ENCODE data around the gene SPO11.
A peak's percentile ranks its signal among the peaks of the same experiment; 100 is the strongest.

Gene SPO11

DNA sequence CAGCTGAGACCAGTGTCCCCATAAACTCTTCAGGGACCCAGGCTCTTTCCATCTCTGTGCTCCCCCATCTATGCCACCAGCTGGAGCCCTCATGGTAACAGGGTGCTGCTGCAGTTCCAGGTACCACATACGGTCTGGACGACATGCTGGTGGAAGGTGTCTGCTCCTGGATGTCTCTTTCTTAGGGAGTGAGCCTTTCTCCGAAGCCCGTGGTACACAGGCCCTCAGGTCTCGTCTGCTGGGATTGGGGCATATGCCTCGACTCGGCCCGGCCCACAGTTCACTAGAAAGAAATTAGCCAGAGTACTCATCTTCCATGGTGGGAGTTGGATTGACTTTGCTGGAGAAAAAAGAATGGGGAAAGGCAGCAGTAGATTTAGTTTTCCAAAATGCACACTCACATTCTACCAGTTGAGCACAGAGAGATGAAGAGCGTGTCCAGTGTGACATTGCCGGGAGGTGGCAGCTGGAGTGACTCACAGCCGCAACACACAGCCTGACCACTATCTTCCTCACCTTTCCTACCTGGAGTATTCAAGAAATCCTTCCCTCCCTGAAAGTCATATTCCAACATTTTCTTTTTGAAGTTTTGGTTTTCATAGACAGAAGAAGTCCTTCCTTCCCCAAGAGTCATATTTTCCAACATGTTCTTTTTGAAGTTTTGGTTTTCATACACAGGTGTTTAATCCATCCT lies 18.6 kb upstream of the SPO11 start:
- WGBS: 88% methylated on average over 11 of the region's 11 CpGs
- H3K9me3 ChIP-seq (ENCODE audit: control insufficient read depth, low read length): no peaks in the 10 kb centered on the region

GRCh38 chr20:57312138-57312537 lies 17.5 kb upstream of the SPO11 start:
- Histone ChIP-seq H3K9ac (ENCODE audit: low read length) (no peak overlapping the region), H3K27me3 (ENCODE audit: control insufficient read depth in 1 of 2, insufficient read depth in 1 of 2, low read length in 2 of 2) (peaks cover 65 to 68% of the 10 kb centered on the region in 2 experiments), H2BK12ac (ENCODE audit: low read length in 2 of 2) (no peak overlapping the region), H2BK15ac (ENCODE audit: low read depth, poor library complexity, severe bottlenecking) (no peak overlapping the region), H3K36me3 (ENCODE audit: control insufficient read depth in 1 of 2, insufficient read depth in 2 of 2, low read depth in 1 of 2, low read length in 2 of 2) (no peaks in the 10 kb centered on the region), H3K9me3 (ENCODE audit: control insufficient read depth, low read length) (no peaks in the 10 kb centered on the region), H3K4me3 (ENCODE audit: insufficient read depth in 1 of 2, low read depth in 1 of 2, low read length in 2 of 2) (no peak overlapping the region), H3K23ac (ENCODE audit: low read length in 2 of 2) (no peak overlapping the region), H3K14ac (ENCODE audit: low read length in 2 of 2) (peak overlapping the region in 1 of 2 experiments; percentile 84), H3K4me2 (ENCODE audit: low read length, poor library complexity, severe bottlenecking) (no peak overlapping the region), H3K18ac (ENCODE audit: low read depth in 1 of 2, low read length in 2 of 2) (no peak overlapping the region), H2BK5ac (ENCODE audit: low read depth, low read length, poor library complexity, severe bottlenecking) (no peak overlapping the region), H2BK120ac (ENCODE audit: low read depth, low read length) (no peak overlapping the region), H3K27ac (ENCODE audit: low read length, poor library complexity, severe bottlenecking) (no peak overlapping the region), H3K4me1 (ENCODE audit: control insufficient read depth, insufficient read depth, low read depth, low read length) (no peaks in the 10 kb centered on the region), H3K4ac (ENCODE audit: low read depth in 1 of 2, low read length in 2 of 2) (no peak overlapping the region), H2AK5ac (ENCODE audit: low read length, severe bottlenecking) (no peak overlapping the region), H3K79me1 (replicated peaks; ENCODE audit: low read length, poor library complexity, severe bottlenecking) (no peaks in the 10 kb centered on the region), H4K8ac (ENCODE audit: low read length) (no peak overlapping the region), H2AFZ (ENCODE audit: low read depth, low read length) (no peak overlapping the region), H4K91ac (ENCODE audit: low read length) (no peak overlapping the region)
- no peak for DNase-seq
- WGBS: 81% methylated on average over 6 of the region's 6 CpGs

More for the DNA sequence above, 18.6 kb upstream of the SPO11 start:
- Histone ChIP-seq H3K4ac (ENCODE audit: low read depth in 1 of 2, low read length in 2 of 2) (no peak overlapping the region), H4K91ac (ENCODE audit: low read length) (no peak overlapping the region), H2BK120ac (ENCODE audit: low read depth, low read length) (no peak overlapping the region), H2BK5ac (ENCODE audit: low read depth, low read length, poor library complexity, severe bottlenecking) (no peak overlapping the region), H2AFZ (ENCODE audit: low read depth, low read length) (no peak overlapping the region), H2BK12ac (ENCODE audit: low read length in 2 of 2) (no peak overlapping the region), H3K4me2 (ENCODE audit: low read length, poor library complexity, severe bottlenecking) (no peak overlapping the region), H3K14ac (ENCODE audit: low read length in 2 of 2) (no peak overlapping the region), H3K23ac (ENCODE audit: low read length in 2 of 2) (no peak overlapping the region), H3K79me1 (replicated peaks; ENCODE audit: low read length, poor library complexity, severe bottlenecking) (no peaks in the 10 kb centered on the region), H3K4me3 (ENCODE audit: insufficient read depth in 1 of 2, low read depth in 1 of 2, low read length in 2 of 2) (no peak overlapping the region), H2AK5ac (ENCODE audit: low read length, severe bottlenecking) (no peak overlapping the region), H2BK15ac (ENCODE audit: low read depth, poor library complexity, severe bottlenecking) (no peak overlapping the region), H3K27ac (ENCODE audit: low read length, poor library complexity, severe bottlenecking) (no peak overlapping the region), H4K8ac (ENCODE audit: low read length) (no peak overlapping the region), H3K9ac (ENCODE audit: low read length) (no peak overlapping the region), H3K4me1 (ENCODE audit: control insufficient read depth, insufficient read depth, low read depth, low read length) (no peaks in the 10 kb centered on the region), H3K36me3 (ENCODE audit: control insufficient read depth in 1 of 2, insufficient read depth in 2 of 2, low read depth in 1 of 2, low read length in 2 of 2) (no peaks in the 10 kb centered on the region), H3K27me3 (ENCODE audit: control insufficient read depth in 1 of 2, insufficient read depth in 1 of 2, low read length in 2 of 2) (peaks cover 65 to 77% of the 10 kb centered on the region in 2 experiments), H3K18ac (ENCODE audit: low read depth in 1 of 2, low read length in 2 of 2) (no peak overlapping the region)
- DNase-seq: no peak

GRCh38 chr20:57313230-57313629 lies 16.4 kb upstream of the SPO11 start:
- WGBS: 64% methylated on average over 3 of the region's 5 CpGs
- H3K9ac ChIP-seq (ENCODE audit: low read length): no peak overlapping the region
- no peak overlapping the region for H3K14ac ChIP-seq (ENCODE audit: low read length in 2 of 2)
- H3K36me3 ChIP-seq (ENCODE audit: control insufficient read depth in 1 of 2, insufficient read depth in 2 of 2, low read depth in 1 of 2, low read length in 2 of 2): no peaks in the 10 kb centered on the region
- H3K79me1 ChIP-seq (replicated peaks; ENCODE audit: low read length, poor library complexity, severe bottlenecking): no peaks in the 10 kb centered on the region
- H2BK120ac ChIP-seq (ENCODE audit: low read depth, low read length): no peak overlapping the region
- no peak overlapping the region for H3K27ac ChIP-seq (ENCODE audit: low read length, poor library complexity, severe bottlenecking)
- peaks cover 64 to 66% of the 10 kb centered on the region in 2 experiments for H3K27me3 ChIP-seq (ENCODE audit: control insufficient read depth in 1 of 2, insufficient read depth in 1 of 2, low read length in 2 of 2)
- no peak overlapping the region for H4K8ac ChIP-seq (ENCODE audit: low read length)
- H2BK5ac ChIP-seq (ENCODE audit: low read depth, low read length, poor library complexity, severe bottlenecking): no peak overlapping the region
- H2BK12ac ChIP-seq (ENCODE audit: low read length in 2 of 2): no peak overlapping the region
- no peak overlapping the region for H3K4me3 ChIP-seq (ENCODE audit: insufficient read depth in 1 of 2, low read depth in 1 of 2, low read length in 2 of 2)
- no peaks in the 10 kb centered on the region for H3K9me3 ChIP-seq (ENCODE audit: control insufficient read depth, low read length)
- no peak overlapping the region for H4K91ac ChIP-seq (ENCODE audit: low read length)
- H3K23ac ChIP-seq (ENCODE audit: low read length in 2 of 2): no peak overlapping the region
- H3K18ac ChIP-seq (ENCODE audit: low read depth in 1 of 2, low read length in 2 of 2): no peak overlapping the region
- H2AFZ ChIP-seq (ENCODE audit: low read depth, low read length): no peak overlapping the region
- H3K4ac ChIP-seq (ENCODE audit: low read depth in 1 of 2, low read length in 2 of 2): no peak overlapping the region
- no peak overlapping the region for H3K4me2 ChIP-seq (ENCODE audit: low read length, poor library complexity, severe bottlenecking)
- DNase-seq: no peak
- H2BK15ac ChIP-seq (ENCODE audit: low read depth, poor library complexity, severe bottlenecking): no peak overlapping the region
- H3K4me1 ChIP-seq (ENCODE audit: control insufficient read depth, insufficient read depth, low read depth, low read length): no peaks in the 10 kb centered on the region
- no peak overlapping the region for H2AK5ac ChIP-seq (ENCODE audit: low read length, severe bottlenecking)

GRCh38 chr20:57313951-57314350 lies 15.7 kb upstream of the SPO11 start:
- H3K36me3 ChIP-seq (ENCODE audit: control insufficient read depth in 1 of 2, insufficient read depth in 2 of 2, low read depth in 1 of 2, low read length in 2 of 2): no peaks in the 10 kb centered on the region
- no peak overlapping the region for H4K8ac ChIP-seq (ENCODE audit: low read length)
- no peaks in the 10 kb centered on the region for H3K4me1 ChIP-seq (ENCODE audit: control insufficient read depth, insufficient read depth, low read depth, low read length)
- no peak overlapping the region for H3K18ac ChIP-seq (ENCODE audit: low read depth in 1 of 2, low read length in 2 of 2)
- H2BK12ac ChIP-seq (ENCODE audit: low read length in 2 of 2): no peak overlapping the region
- no peak overlapping the region for H2BK5ac ChIP-seq (ENCODE audit: low read depth, low read length, poor library complexity, severe bottlenecking)
- no peak overlapping the region for H3K23ac ChIP-seq (ENCODE audit: low read length in 2 of 2)
- no peaks in the 10 kb centered on the region for H3K79me1 ChIP-seq (replicated peaks; ENCODE audit: low read length, poor library complexity, severe bottlenecking)
- H3K27ac ChIP-seq (ENCODE audit: low read length, poor library complexity, severe bottlenecking): no peak overlapping the region
- no peak for DNase-seq
- H3K14ac ChIP-seq (ENCODE audit: low read length in 2 of 2): no peak overlapping the region
- no peak overlapping the region for H2AFZ ChIP-seq (ENCODE audit: low read depth, low read length)
- H2AK5ac ChIP-seq (ENCODE audit: low read length, severe bottlenecking): no peak overlapping the region
- no peak overlapping the region for H4K91ac ChIP-seq (ENCODE audit: low read length)
- no peak overlapping the region for H3K4ac ChIP-seq (ENCODE audit: low read depth in 1 of 2, low read length in 2 of 2)
- WGBS: 87% methylated on average over 5 of the region's 5 CpGs
- H2BK120ac ChIP-seq (ENCODE audit: low read depth, low read length): no peak overlapping the region
- H3K4me2 ChIP-seq (ENCODE audit: low read length, poor library complexity, severe bottlenecking): no peak overlapping the region
- H2BK15ac ChIP-seq (ENCODE audit: low read depth, poor library complexity, severe bottlenecking): no peak overlapping the region
- no peak overlapping the region for H3K9ac ChIP-seq (ENCODE audit: low read length)
- H3K27me3 ChIP-seq (ENCODE audit: control insufficient read depth in 1 of 2, insufficient read depth in 1 of 2, low read length in 2 of 2): peaks cover 61 to 64% of the 10 kb centered on the region in 2 experiments
- no peaks in the 10 kb centered on the region for H3K9me3 ChIP-seq (ENCODE audit: control insufficient read depth, low read length)
- H3K4me3 ChIP-seq (ENCODE audit: insufficient read depth in 1 of 2, low read depth in 1 of 2, low read length in 2 of 2): no peak overlapping the region
